ENCODE data around the gene TRERF1.

TRERF1 gene

DNA sequence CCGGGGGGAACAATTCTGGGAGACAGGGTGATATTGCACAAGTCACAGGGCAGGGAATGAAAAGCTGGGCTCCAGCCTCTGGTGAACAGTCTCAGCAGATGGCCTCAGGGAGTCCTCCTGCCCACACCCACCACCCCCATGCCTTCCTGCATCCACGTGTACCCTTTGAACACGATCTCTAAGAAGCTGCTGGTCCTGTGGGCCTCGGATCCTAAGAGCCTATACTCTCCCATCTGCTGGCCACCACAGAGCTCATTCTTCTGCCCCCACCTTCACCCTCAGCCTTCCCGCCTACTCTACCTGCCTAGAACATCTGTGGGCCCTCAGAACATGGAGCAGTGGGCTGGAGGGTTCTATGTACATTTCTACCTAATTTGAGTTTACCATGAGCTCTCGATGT is 60.3 kb downstream of the TRERF1 start:
- DNase-seq (ENCODE audit: low read depth) = no peak
- H3K4me3 ChIP-seq (ENCODE audit: low read depth, low read length) = no peak overlapping the region

DNA sequence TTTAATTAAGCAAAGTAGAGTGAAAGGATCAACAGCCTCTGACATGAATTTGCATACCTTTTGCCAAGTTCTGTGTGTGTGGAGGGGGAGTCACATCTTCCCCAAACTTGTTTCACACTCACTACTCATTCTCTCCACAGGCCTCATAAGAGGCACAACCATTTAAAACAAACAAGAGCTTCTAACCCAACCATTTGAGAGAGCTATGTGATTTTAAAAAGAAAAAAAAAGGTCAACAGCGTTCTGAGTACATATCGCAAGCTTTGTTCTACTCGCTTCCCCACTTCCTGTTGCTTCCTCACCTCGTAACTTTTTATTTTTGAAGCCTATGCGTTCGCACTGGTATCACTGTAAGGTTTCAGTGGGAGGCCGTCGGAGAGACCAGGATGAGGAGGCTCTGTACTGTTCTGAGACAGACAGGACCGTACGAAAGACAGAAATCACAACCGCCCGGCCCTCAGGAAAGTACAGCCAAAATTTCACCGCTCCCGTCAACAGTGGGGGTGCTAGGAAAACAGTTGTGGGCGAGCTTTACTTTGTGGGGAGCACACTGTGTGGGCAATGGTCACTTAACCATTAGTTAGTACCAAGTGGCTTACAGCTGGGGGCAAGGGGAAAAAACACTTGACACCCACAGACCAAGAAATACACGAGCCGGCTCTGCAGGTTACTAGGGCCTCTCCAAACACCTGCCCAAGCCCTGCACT is 61.3 kb downstream of the TRERF1 start:
- no peak for TF ChIP-seq CTCF (IDR thresholded peaks at IDR 0.05; ENCODE audit: insufficient read depth, low read depth, low read length, missing control alignments)
- H3K4me3 ChIP-seq (ENCODE audit: low read depth, low read length) = peak overlapping the region; percentile 46
- DNase-seq (ENCODE audit: low read depth) = peak; percentile 77

More for the DNA sequence above, 60.3 kb downstream of the TRERF1 start:
- TF ChIP-seq CTCF (IDR thresholded peaks at IDR 0.05; ENCODE audit: insufficient read depth, low read depth, low read length, missing control alignments) = no peak

DNA sequence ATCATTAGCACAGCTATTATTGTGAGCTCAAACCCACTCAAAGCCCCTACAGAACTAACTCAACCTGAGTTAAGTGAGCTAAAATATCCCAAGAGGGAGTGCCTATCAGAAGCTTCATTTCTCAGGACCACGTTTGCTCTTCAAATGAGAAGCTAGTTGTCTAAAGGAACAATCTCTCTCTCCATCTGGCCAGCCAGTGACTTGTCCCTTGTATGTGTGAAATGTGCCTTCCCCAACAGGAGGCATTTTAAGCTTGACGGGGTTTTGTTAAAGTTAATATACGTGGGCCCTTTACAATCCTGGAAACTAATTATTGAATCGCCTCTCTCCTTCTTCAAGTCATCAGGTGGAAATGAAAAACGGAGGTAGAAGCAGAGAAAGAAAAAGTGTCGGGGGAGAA is 62.0 kb downstream of the TRERF1 start:
- no peak for TF ChIP-seq CTCF (IDR thresholded peaks at IDR 0.05; ENCODE audit: insufficient read depth, low read depth, low read length, missing control alignments)
- DNase-seq (ENCODE audit: low read depth) = peak; percentile 27
- H3K4me3 ChIP-seq (ENCODE audit: low read depth, low read length) = peak overlapping the region; percentile 46

- no peak overlapping the region for H3K4me3 ChIP-seq (ENCODE audit: low read depth, low read length)
- no peak for TF ChIP-seq CTCF (IDR thresholded peaks at IDR 0.05; ENCODE audit: insufficient read depth, low read depth, low read length, missing control alignments)
- no peak for DNase-seq (ENCODE audit: low read depth)
Measured at GRCh38 chr6:42388046-42388445, 63.7 kb downstream of the TRERF1 start.

DNA sequence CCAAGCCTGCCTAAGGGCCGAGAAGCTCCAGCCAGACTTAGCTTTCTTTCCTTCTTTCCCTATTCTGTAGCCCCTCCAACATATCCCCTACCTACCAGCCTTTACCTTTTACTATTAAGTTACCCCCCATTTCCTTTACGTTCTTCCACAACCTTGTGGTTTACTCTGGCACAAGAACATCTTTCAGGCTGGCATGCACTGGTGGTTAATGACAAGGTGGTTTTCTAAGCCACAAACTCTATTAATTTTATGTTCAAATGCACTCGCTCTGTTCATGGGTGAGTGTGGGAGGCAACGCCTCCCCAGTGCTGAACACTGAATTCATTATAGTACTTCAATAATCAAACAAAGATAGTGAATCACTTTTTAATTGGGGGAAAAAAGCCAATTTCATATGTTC is 64.4 kb downstream of the TRERF1 start:
- H3K4me3 ChIP-seq (ENCODE audit: low read depth, low read length) = no peak overlapping the region
- no peak for TF ChIP-seq CTCF (IDR thresholded peaks at IDR 0.05; ENCODE audit: insufficient read depth, low read depth, low read length, missing control alignments)
- no peak for DNase-seq (ENCODE audit: low read depth)

DNA sequence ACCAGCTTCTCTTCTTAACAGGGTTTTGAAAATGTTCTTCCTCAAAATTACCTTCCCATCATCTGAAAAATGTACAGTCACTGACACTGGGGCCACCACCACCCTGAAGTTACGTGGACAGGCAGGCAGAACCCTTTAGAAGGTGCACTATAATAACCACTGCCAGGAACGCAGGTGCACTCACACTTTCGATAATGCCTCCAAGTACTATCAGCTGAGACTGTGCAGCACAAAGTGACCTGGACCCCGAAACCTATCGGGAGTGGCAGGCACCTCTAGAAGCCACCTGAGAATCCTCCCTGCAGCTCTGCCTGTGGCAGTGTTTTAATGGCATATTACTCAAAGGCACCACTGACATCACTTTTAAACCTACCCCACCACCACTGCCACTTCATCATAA is 66.4 kb downstream of the TRERF1 start:
- no peak overlapping the region for H3K4me3 ChIP-seq (ENCODE audit: low read depth, low read length)
- no peak for TF ChIP-seq CTCF (IDR thresholded peaks at IDR 0.05; ENCODE audit: insufficient read depth, low read depth, low read length, missing control alignments)
- DNase-seq (ENCODE audit: low read depth) = no peak
